Superior temporal gyrus (tissue), 1 donor: ENCODE data around the gene NPW.
A peak's percentile ranks its signal among the peaks of the same experiment; 100 is the strongest.

ENCODE experiments used
- DNase-seq: peaks from one replicate; pipeline ENCODE4 v3.0.0-alpha.2; 2016; ENCODE audit errors: extremely low spot score

Gene NPW

DNA sequence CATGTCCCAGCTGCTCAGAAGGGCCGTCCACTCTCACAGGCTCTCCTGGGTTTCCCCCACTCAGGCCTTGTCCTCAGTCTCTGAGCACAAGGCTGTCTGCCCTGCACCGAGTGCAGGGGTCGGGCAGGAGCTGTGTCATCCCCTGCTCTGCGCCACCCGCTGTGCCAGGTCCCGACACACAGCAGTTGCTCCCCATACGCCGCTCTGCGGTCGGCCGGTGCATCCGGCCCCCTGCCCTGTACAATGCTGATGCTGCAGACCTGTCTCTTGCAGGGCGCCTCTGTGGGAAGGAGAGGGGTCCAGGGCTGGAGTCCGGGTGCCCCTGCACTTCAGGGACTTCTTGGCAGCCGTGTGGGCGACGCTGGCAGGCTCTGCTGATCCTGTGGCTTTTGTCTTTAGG lies 34.3 kb downstream of the NPW start:
- no peak for DNase-seq

GRCh38 chr16:2054543-2055245 lies 35.1 kb downstream of the NPW start:
- DNase-seq: no peak

- DNase-seq: peak; percentile 19
Measured at GRCh38 chr16:2056077-2056476, 36.5 kb downstream of the NPW start.

DNA sequence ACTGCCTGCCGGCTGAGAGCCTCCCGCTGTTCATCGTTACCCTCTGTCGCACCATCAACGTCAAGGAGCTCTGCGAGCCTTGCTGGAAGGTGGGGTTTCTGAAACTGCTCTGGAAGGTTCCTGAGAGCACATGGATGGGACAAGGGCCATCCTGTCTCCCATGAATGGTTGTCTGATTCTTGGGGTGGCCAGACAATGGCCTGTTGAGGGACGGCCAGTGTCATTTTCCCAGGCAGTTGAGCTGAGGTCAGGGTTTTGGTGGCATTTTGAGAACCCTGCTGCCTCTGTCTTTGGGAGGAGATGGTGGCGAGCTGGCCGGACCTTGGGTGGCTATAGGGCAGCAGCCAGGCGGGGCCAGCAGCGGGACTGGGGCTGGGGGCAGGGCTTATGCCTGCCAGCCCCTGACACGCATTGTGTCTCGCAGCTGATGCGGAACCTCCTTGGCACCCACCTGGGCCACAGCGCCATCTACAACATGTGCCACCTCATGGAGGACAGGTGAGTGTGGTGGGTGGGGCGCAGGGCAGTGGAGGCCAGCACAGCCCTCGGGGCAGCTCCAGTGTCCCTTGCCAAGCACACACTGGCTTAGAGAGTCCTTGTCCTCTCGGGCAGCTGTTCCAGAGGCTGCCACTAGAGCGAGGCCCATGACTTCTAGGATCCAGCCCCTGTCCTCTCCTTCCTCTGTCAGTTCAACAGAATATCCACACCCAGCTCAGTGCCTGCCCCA lies 37.3 kb downstream of the NPW start:
- peak; percentile 44 for DNase-seq

DNA sequence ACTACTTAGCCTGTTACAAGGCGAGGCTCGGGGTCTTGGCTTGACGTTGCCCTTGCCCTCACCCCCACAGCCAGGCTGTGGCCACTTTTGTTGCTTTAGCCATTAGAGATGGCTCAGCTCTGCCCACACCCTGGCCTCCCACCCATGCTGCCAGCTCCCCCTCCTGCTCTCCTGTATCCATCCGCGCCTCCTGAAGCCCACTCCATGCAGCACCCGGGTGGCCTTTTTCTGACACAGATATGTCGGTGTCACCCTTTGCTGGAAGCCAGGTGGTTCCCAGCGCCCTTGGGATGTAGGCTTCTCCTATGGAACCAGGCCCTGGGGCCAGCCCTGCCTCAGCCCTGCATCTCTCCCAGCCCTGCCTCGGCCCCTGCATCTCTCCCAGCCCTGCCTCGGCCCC lies 37.9 kb downstream of the NPW start:
- no peak for DNase-seq

GRCh38 chr16:2058420-2058819 lies 38.8 kb downstream of the NPW start:
- DNase-seq: no peak

DNA sequence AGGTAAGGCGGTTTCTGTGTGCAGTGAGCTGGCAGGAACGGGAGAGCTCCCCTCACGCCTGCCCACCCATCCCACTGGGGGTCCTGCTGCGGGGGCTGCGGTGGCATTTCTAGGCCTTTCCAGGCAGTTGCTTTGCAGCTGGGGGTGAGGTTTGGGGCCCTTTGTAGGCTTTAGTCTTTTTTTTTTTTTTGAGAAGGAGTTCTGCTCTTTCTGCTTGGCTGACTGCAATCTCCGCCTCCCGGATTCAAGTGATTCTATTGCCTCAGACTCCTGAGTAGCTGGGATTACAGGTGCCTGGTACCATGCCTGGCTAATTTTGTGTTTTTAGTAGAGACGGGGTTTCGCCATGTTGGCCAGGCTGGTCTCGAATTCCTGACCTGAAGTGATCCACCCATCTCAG lies 39.3 kb downstream of the NPW start:
- DNase-seq: no peak

- no peak for DNase-seq
Measured at GRCh38 chr16:2060346-2060745, 40.8 kb downstream of the NPW start.

GRCh38 chr16:2061023-2061422 lies 41.4 kb downstream of the NPW start:
- no peak for DNase-seq

- DNase-seq: no peak
Measured at GRCh38 chr16:2061526-2061925, 41.9 kb downstream of the NPW start.

GRCh38 chr16:2062801-2063200 lies 43.2 kb downstream of the NPW start:
- no peak for DNase-seq

- no peak for DNase-seq
Measured at GRCh38 chr16:2063861-2064260, 44.3 kb downstream of the NPW start.

GRCh38 chr16:2064368-2064945 lies 44.9 kb downstream of the NPW start:
- no peak for DNase-seq

DNA sequence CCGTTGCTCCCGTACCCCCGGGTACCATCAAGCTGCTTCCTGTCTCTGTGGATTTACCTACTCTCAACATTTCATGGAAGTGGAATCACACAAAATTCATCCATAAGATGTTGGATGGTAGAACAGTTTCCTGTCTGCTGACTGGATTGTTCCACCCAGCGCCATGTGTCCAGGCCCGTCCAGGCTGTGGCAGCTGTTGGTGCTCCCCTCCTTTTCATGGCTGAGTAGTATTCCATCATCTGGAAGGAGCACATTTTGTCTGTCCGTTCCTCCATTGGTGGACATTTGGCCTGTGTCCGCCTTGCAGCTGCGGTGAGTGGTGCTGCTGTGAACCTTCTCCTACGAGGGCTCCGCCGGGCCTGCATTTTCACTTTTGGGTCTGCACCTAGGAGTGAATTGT lies 46.6 kb downstream of the NPW start:
- no peak for DNase-seq
